HG03575 (cell line): ENCODE measurements around the gene PIGR.

ENCODE experiments used
- ATAC-seq: cut with Tn5 transposase; IDR thresholded peaks from one replicate; pipeline ENCODE4 v1.9.1; 2021; ENCODE audit not compliant: unreplicated experiment, insufficient number of reproducible peaks, low FRiP score; ENCODE audit errors: extremely low read depth

The PIGR gene

GRCh38 chr1:206946261-206946660, at the start of gene PIGR:
PIGR (minus strand) TSS chr1:206946466; CDS start chr1:206940531, 5,935 bp downstream.
- ATAC-seq, result no peak

- ATAC-seq, result no peak
Observed at GRCh38 chr1:206992790-206993189, 46.5 kb upstream of the PIGR start.

- ATAC-seq, result no peak
Observed at GRCh38 chr1:206987873-206988272, 41.6 kb upstream of the PIGR start.

- no peak for ATAC-seq
Observed at GRCh38 chr1:206986885-206987284, 40.6 kb upstream of the PIGR start.

GRCh38 chr1:206986402-206986801, 40.1 kb upstream of the PIGR start:
- no peak for ATAC-seq

GRCh38 chr1:206985162-206985749, 39.0 kb upstream of the PIGR start:
- ATAC-seq, result no peak

GRCh38 chr1:206982216-206982615, 36.0 kb upstream of the PIGR start:
- no peak for ATAC-seq

- ATAC-seq, result no peak
Observed at GRCh38 chr1:206979379-206980043, 33.2 kb upstream of the PIGR start.

GRCh38 chr1:206978259-206978658, 32.0 kb upstream of the PIGR start:
- ATAC-seq, result no peak

- ATAC-seq, result no peak
Observed at GRCh38 chr1:206975306-206975705, 29.0 kb upstream of the PIGR start.

- no peak for ATAC-seq
Observed at GRCh38 chr1:206974140-206974539, 27.9 kb upstream of the PIGR start.

- no peak for ATAC-seq
Observed at GRCh38 chr1:206972728-206973127, 26.5 kb upstream of the PIGR start.

GRCh38 chr1:206971029-206971655, 24.9 kb upstream of the PIGR start:
- ATAC-seq, result no peak

- no peak for ATAC-seq
Observed at GRCh38 chr1:206970446-206970845, 24.2 kb upstream of the PIGR start, which contains the start of gene FCAMR. FCAMR (minus strand) TSS chr1:206970460; CDS start chr1:206970125, 335 bp downstream.

GRCh38 chr1:206969090-206969489, 22.8 kb upstream of the PIGR start:
- no peak for ATAC-seq

- no peak for ATAC-seq
Observed at GRCh38 chr1:206967096-206967849, 21.0 kb upstream of the PIGR start.

- no peak for ATAC-seq
Observed at GRCh38 chr1:206965781-206966180, 19.5 kb upstream of the PIGR start.

- no peak for ATAC-seq
Observed at GRCh38 chr1:206963740-206964139, 17.5 kb upstream of the PIGR start.

- no peak for ATAC-seq
Observed at GRCh38 chr1:206963119-206963712, 16.9 kb upstream of the PIGR start.
